Stimulated activated CD8-positive, alpha-beta memory T cell treated with anti-CD3 and anti-CD28 coated beads, Interleukin-7, amount 100 ng/mL, for 4 hours (primary cell): ENCODE results near the gene CARMIL3.
"Not testable (repeated sequence)": the region's sequence is repeated elsewhere in the genome, so short reads cannot be mapped to it uniquely, and the experiment has no call there.

Experiments
- DNase-seq, 2 donors: peaks; one replicate each; pipeline ENCODE4 v3.0.0-alpha.2; 2020; ENCODE audit warnings: low read depth in 2 of 2

CARMIL3 gene

GRCh38 chr14:24093901-24094840, 42.4 kb downstream of the CARMIL3 start, which contains the start of gene PCK2:
Gene PCK2 (plus strand): TSS chr14:24094311. CDS start chr14:24094406, 95 bp downstream.
- peak; percentile 72 to 79 for DNase-seq

- DNase-seq = no peak
These were observed 43.0 kb downstream of the CARMIL3 start for GRCh38 chr14:24094841-24095270.

- DNase-seq = peak; percentile 35 to 45
These were observed 43.7 kb downstream of the CARMIL3 start for GRCh38 chr14:24095271-24096068.

GRCh38 chr14:24096545-24097181, 44.9 kb downstream of the CARMIL3 start:
- no peak for DNase-seq

GRCh38 chr14:24098229-24098926, 46.6 kb downstream of the CARMIL3 start:
- DNase-seq = no peak

GRCh38 chr14:24098927-24099813, 47.4 kb downstream of the CARMIL3 start:
- no peak for DNase-seq

- no peak for DNase-seq
These were observed 48.6 kb downstream of the CARMIL3 start for GRCh38 chr14:24100197-24100981.

- DNase-seq = no peak
These were observed 49.2 kb downstream of the CARMIL3 start for GRCh38 chr14:24100982-24101494.

GRCh38 chr14:24102357-24103048, 50.7 kb downstream of the CARMIL3 start:
- no peak for DNase-seq

- DNase-seq = no peak
These were observed 51.6 kb downstream of the CARMIL3 start for GRCh38 chr14:24103451-24103850.

GRCh38 chr14:24105609-24106239, 53.9 kb downstream of the CARMIL3 start:
- DNase-seq = not testable (repeated sequence)

GRCh38 chr14:24106672-24107271, 55.0 kb downstream of the CARMIL3 start:
- no peak for DNase-seq

- no peak for DNase-seq
These were observed 56.6 kb downstream of the CARMIL3 start for GRCh38 chr14:24108336-24108874.

- no peak for DNase-seq
These were observed 58.3 kb downstream of the CARMIL3 start for GRCh38 chr14:24110060-24110459.

- no peak for DNase-seq
These were observed 58.7 kb downstream of the CARMIL3 start for GRCh38 chr14:24110523-24110922.

GRCh38 chr14:24113379-24113800, 61.6 kb downstream of the CARMIL3 start:
- no peak for DNase-seq

- peak; percentile 58 to 61 for DNase-seq
These were observed 62.2 kb downstream of the CARMIL3 start for GRCh38 chr14:24113801-24114531.
